Skeletal muscle tissue (tissue), 4 donors: ENCODE results near the gene LAMTOR1. TPM values are rescaled to one million over a fixed set of nuclear protein-coding genes. Genes with fewer than 3 reads are reported as not detected.
"Not testable (repeated sequence)": the region's sequence is repeated elsewhere in the genome, so short reads cannot be mapped to it uniquely, and the experiment has no call there.

Source experiments
- H3K27ac ChIP-seq: one replicate; pipeline ENCODE4 v1.7.0; 2013; ENCODE audit warnings: mild to moderate bottlenecking, low read depth, low read length, inconsistent platforms
- H3K27me3 ChIP-seq, 3 donors: one replicate each; pipeline ENCODE4 v1.7.0; 2013; ENCODE audit warnings: low read length in 3 of 3; ENCODE audit not compliant: control insufficient read depth in 3 of 3, insufficient read depth in 3 of 3
- H3K36me3 ChIP-seq, 3 donors: one replicate each; pipeline ENCODE4 v1.7.0; 2013; ENCODE audit warnings: low read length in 3 of 3; ENCODE audit not compliant: control insufficient read depth in 3 of 3, insufficient read depth in 3 of 3
- H3K4me1 ChIP-seq, 3 donors: one replicate each; pipeline ENCODE4 v1.7.0; 2013; ENCODE audit warnings: low read length in 3 of 3, mild to moderate bottlenecking in 3 of 3; ENCODE audit not compliant: control insufficient read depth in 3 of 3, insufficient read depth in 3 of 3
- H3K4me3 ChIP-seq, 3 donors: one replicate each; pipeline ENCODE4 v1.7.0; 2013; ENCODE audit warnings: low read length in 3 of 3
- H3K9ac ChIP-seq, 3 donors: one replicate each; pipeline ENCODE4 v1.7.0; 2013; ENCODE audit warnings: low read length in 3 of 3, mild to moderate bottlenecking in 3 of 3, moderate library complexity in 2 of 3, low read depth in 1 of 3
- H3K9me3 ChIP-seq, 3 donors: one replicate each; pipeline ENCODE4 v1.7.0; 2013; ENCODE audit warnings: low read length in 3 of 3; ENCODE audit not compliant: control insufficient read depth in 3 of 3
- total RNA-seq: library from RNA; depleted of rRNA; stranded (reverse); fragments of >200 nt; gene quantifications from one replicate; pipeline ENCODE4 v1.2.3, GENCODE V29; 2014
- donor health status: Osteomylitis.

LAMTOR1 gene
- 42.3 TPM for total RNA-seq

GRCh38 chr11:72102946-72103753 lies at the start of gene LAMTOR1:
TSS of gene LAMTOR1 (minus strand) at chr11:72103297. CDS start at chr11:72103224, 73 bp downstream.
- no peaks in the 10 kb centered on the region for H3K27me3 ChIP-seq
- no peaks in the 10 kb centered on the region for H3K9me3 ChIP-seq
- peaks cover 52 to 55% (median 53%) of the 10 kb centered on the region in 3 donors for H3K4me1 ChIP-seq
- H3K27ac ChIP-seq, result peak within 1 kb of the TSS; percentile 96
- peak within 1 kb of the TSS; percentile 98 to 100 (median 99) for H3K9ac ChIP-seq
- H3K36me3 ChIP-seq, result peaks cover 19 to 21% (median 20%) of the 10 kb centered on the region in 3 donors
- peak within 1 kb of the TSS; percentile 87 to 98 (median 88) for H3K4me3 ChIP-seq

DNA sequence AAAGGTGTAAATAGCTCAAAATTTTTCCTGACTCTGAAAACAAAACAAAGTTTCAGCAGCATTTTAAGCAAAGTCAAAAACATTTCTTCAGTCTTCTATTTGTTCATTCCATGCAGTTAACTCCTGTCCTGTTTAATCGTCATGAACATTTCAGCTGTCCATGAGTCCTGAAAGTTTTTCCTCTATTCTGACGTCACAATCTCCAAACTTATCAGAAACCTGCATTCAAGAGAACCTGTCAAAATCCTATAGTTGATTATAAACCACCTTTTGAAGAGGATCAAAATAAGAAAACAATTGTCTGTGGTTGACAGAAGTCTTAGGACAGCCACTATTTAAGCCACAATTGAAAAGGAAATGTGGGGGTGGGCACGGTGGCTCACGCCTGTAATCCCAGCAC lies 47.8 kb upstream of the LAMTOR1 start:
- H3K4me3 ChIP-seq, result no peak overlapping the region
- no peaks in the 10 kb centered on the region for H3K4me1 ChIP-seq
- no peaks in the 10 kb centered on the region for H3K36me3 ChIP-seq
- no peaks in the 10 kb centered on the region for H3K27me3 ChIP-seq
- no peaks in the 10 kb centered on the region for H3K9me3 ChIP-seq
- no peak overlapping the region for H3K27ac ChIP-seq
- H3K9ac ChIP-seq, result no peak overlapping the region

GRCh38 chr11:72146625-72147024 lies 43.5 kb upstream of the LAMTOR1 start:
- no peaks in the 10 kb centered on the region for H3K36me3 ChIP-seq
- no peak overlapping the region for H3K9ac ChIP-seq
- H3K27ac ChIP-seq, result no peak overlapping the region
- no peaks in the 10 kb centered on the region for H3K9me3 ChIP-seq
- no peaks in the 10 kb centered on the region for H3K27me3 ChIP-seq
- no peak overlapping the region for H3K4me3 ChIP-seq
- H3K4me1 ChIP-seq, result no peaks in the 10 kb centered on the region

DNA sequence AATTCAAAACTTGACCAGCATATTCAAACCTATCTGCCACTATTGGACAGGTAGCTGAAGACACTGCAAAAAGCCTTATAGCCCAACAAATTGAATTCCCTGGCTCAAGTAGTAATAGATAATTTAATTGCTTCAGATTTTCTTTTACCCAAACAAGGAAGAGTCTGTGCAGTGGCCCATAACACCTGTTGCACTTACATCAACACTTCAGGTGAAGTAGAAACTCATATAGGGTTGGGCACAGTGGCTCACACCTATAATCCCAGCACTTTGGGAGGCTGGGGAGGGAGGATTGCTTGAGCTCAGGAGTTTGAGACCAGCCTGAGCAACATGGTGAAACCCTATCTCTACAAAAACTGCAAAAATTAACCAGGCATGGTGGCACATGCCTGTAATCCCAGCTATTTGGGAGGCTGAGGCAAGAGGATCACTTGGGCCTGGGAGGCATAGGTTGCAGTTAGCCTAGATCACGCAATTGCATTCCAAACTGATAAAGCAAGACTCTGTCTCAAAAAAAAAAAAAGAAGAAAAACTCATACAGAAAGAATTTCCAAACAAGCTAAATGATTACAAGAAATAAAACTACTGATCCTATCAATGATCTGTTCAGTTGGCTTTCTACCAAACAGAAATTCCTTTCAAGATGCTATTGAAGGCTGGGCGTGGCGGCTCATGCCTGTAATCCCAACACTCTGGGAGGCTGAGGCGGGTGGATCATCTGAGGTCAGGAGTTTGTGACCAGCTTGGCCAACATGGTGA lies 41.9 kb upstream of the LAMTOR1 start:
- H3K36me3 ChIP-seq, result no peaks in the 10 kb centered on the region
- H3K27ac ChIP-seq, result no peak overlapping the region
- H3K27me3 ChIP-seq, result no peaks in the 10 kb centered on the region
- no peak overlapping the region for H3K9ac ChIP-seq
- no peaks in the 10 kb centered on the region for H3K9me3 ChIP-seq
- H3K4me1 ChIP-seq, result no peaks in the 10 kb centered on the region
- no peak overlapping the region for H3K4me3 ChIP-seq

DNA sequence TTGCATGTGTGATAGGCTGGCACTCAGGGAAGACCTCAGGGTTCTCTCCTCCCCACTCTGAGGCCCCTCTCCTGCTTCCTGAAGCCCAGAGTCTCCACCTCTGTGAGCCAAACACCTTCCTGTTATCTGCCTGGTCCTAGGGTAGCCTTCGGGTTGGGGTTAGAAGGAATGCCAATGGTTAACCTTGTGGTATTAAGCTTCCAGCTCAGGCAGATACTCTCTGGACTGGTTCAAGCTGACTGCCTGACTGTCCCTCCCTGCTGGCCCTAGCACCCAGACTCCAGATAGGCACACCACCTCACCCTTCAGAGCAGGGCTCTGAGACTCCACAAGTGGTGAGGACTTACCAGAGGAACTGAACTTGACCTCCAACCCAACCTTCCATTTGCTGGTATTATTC lies 39.4 kb upstream of the LAMTOR1 start:
- H3K27me3 ChIP-seq, H3K36me3 ChIP-seq, H3K4me1 ChIP-seq, H3K9me3 ChIP-seq, H3K9ac ChIP-seq, H3K27ac ChIP-seq, H3K4me3 ChIP-seq: not testable (repeated sequence)

DNA sequence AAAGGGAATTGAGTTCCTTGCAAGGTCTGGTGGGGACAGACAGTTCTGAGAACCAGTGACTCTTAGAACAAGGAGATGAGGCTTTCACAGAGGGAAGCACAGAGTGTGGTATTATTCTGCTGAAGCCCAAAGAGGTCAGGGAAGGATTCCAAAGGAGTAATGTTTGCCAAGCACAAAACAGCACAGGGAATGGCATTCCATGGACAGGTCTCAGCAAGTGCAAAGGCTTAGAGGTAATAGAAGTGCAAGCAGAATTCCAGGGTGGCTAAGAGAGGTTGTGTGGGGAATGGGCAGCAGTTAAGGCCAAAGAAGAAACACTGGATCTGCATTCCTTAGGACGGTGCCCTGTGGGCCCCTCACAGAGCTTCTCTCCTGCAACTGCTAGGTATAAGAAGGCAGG lies 39.0 kb upstream of the LAMTOR1 start:
- H3K9me3 ChIP-seq, H3K27ac ChIP-seq, H3K4me3 ChIP-seq, H3K4me1 ChIP-seq, H3K9ac ChIP-seq, H3K27me3 ChIP-seq, H3K36me3 ChIP-seq: not testable (repeated sequence)

GRCh38 chr11:72141066-72141465 lies 38.0 kb upstream of the LAMTOR1 start:
- H3K4me1 ChIP-seq, result no peaks in the 10 kb centered on the region
- no peak overlapping the region for H3K9ac ChIP-seq
- H3K27ac ChIP-seq, result no peak overlapping the region
- H3K4me3 ChIP-seq, result no peak overlapping the region
- no peaks in the 10 kb centered on the region for H3K36me3 ChIP-seq
- H3K9me3 ChIP-seq, result no peaks in the 10 kb centered on the region
- H3K27me3 ChIP-seq, result no peaks in the 10 kb centered on the region

- Histone ChIP-seq H3K9me3 (no peaks in the 10 kb centered on the region), H3K27me3 (no peaks in the 10 kb centered on the region), H3K4me1 (no peaks in the 10 kb centered on the region), H3K36me3 (no peaks in the 10 kb centered on the region), H3K9ac (no peak overlapping the region), H3K27ac (no peak overlapping the region), H3K4me3 (no peak overlapping the region)
Measured at GRCh38 chr11:72140661-72141060, 37.6 kb upstream of the LAMTOR1 start.

- Histone ChIP-seq H3K9ac (no peak overlapping the region), H3K9me3 (no peaks in the 10 kb centered on the region), H3K4me1 (no peaks in the 10 kb centered on the region), H3K36me3 (no peaks in the 10 kb centered on the region), H3K27ac (no peak overlapping the region), H3K4me3 (no peak overlapping the region), H3K27me3 (no peaks in the 10 kb centered on the region)
Measured at GRCh38 chr11:72139500-72139899, 36.4 kb upstream of the LAMTOR1 start.

DNA sequence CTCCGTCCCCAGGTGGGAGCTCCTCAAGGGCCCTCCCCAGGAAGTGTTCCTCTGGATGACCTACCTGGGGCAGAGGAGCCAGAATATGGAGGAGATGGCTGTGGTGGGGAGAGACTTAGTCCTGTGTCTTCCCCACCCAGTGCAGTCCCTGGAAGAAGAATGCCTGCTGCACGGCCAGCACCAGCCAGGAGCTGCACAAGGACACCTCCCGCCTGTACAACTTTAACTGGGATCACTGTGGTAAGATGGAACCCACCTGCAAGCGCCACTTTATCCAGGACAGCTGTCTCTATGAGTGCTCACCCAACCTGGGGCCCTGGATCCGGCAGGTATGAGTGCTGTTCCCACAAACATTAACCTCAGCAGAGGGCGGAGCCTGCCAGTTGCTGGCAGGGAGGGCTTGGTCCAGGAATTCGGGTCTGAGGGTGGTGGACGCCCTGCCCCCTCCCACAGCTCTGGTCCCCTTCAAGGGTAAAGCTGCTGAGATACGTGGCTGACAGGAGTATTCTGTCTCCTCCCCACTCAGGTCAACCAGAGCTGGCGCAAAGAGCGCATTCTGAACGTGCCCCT lies 35.8 kb upstream of the LAMTOR1 start:
- Histone ChIP-seq H3K36me3 (no peaks in the 10 kb centered on the region), H3K27ac (no peak overlapping the region), H3K27me3 (no peaks in the 10 kb centered on the region), H3K4me3 (no peak overlapping the region), H3K9ac (no peak overlapping the region), H3K4me1 (no peaks in the 10 kb centered on the region), H3K9me3 (no peaks in the 10 kb centered on the region)
